GM21737 (cell line): ENCODE data around the gene PLCG2.

ENCODE experiments used
- ATAC-seq: cut with Tn5 transposase; IDR thresholded peaks from one replicate; pipeline ENCODE4 v1.9.1; 2021; ENCODE audit warnings: mild to moderate bottlenecking, moderate library complexity; ENCODE audit not compliant: unreplicated experiment

PLCG2 gene

GRCh38 chr16:81905277-81905676 lies 126.2 kb downstream of the PLCG2 start:
- ATAC-seq, result no peak

- no peak for ATAC-seq
These were observed 128.6 kb downstream of the PLCG2 start for GRCh38 chr16:81907681-81908080.

GRCh38 chr16:81908466-81909262 lies 129.6 kb downstream of the PLCG2 start:
- ATAC-seq, result no peak

GRCh38 chr16:81910366-81910885 lies 131.3 kb downstream of the PLCG2 start:
- no peak for ATAC-seq

- no peak for ATAC-seq
These were observed 133.3 kb downstream of the PLCG2 start for GRCh38 chr16:81912395-81912794.

- ATAC-seq, result no peak
These were observed 134.1 kb downstream of the PLCG2 start for GRCh38 chr16:81913222-81913621.

GRCh38 chr16:81917375-81917774 lies 138.3 kb downstream of the PLCG2 start:
- ATAC-seq, result no peak

GRCh38 chr16:81918927-81919326 lies 139.8 kb downstream of the PLCG2 start:
- ATAC-seq, result no peak

GRCh38 chr16:81920498-81920897 lies 141.4 kb downstream of the PLCG2 start:
- no peak for ATAC-seq

GRCh38 chr16:81921085-81921814 lies 142.2 kb downstream of the PLCG2 start:
- ATAC-seq, result no peak

- no peak for ATAC-seq
These were observed 142.9 kb downstream of the PLCG2 start for GRCh38 chr16:81921843-81922584.

- ATAC-seq, result no peak
These were observed 144.2 kb downstream of the PLCG2 start for GRCh38 chr16:81923296-81923695.

GRCh38 chr16:81925016-81925415 lies 145.9 kb downstream of the PLCG2 start:
- no peak for ATAC-seq

GRCh38 chr16:81926036-81926435 lies 146.9 kb downstream of the PLCG2 start:
- no peak for ATAC-seq

GRCh38 chr16:81927561-81928185 lies 148.6 kb downstream of the PLCG2 start:
- no peak for ATAC-seq

GRCh38 chr16:81928271-81928918 lies 149.3 kb downstream of the PLCG2 start:
- no peak for ATAC-seq

- ATAC-seq, result no peak
These were observed 149.9 kb downstream of the PLCG2 start for GRCh38 chr16:81928975-81929374.

GRCh38 chr16:81929841-81930240 lies 150.8 kb downstream of the PLCG2 start:
- ATAC-seq, result no peak

GRCh38 chr16:81931927-81932326 lies 152.8 kb downstream of the PLCG2 start:
- no peak for ATAC-seq

GRCh38 chr16:81932668-81933067 lies 153.6 kb downstream of the PLCG2 start:
- ATAC-seq, result no peak
